ENCODE data around the gene H2BK1.

The H2BK1 gene

GRCh38 chr7:151186640-151187408 lies 23.5 kb downstream of the H2BK1 start, which contains the start of gene ASB10:
TSS of gene ASB10 (minus strand) at chr7:151187250. CDS start at chr7:151187130, 120 bp downstream.
- DNase-seq (ENCODE audit: extremely low spot score, insufficient read length, low read depth) (no peak), FAIRE-seq (no peak)

- FAIRE-seq: no peak
Observed at GRCh38 chr7:151185762-151186639, 24.3 kb downstream of the H2BK1 start.

GRCh38 chr7:151181011-151181431 lies 29.3 kb downstream of the H2BK1 start:
- FAIRE-seq: no peak
- DNase-seq (ENCODE audit: extremely low spot score, insufficient read length, low read depth): no peak

More at GRCh38 chr7:151185762-151186639, 24.3 kb downstream of the H2BK1 start:
- no peak for DNase-seq (ENCODE audit: extremely low spot score, insufficient read length, low read depth)

- no peak for FAIRE-seq
- no peak for DNase-seq (ENCODE audit: extremely low spot score, insufficient read length, low read depth)
Observed at GRCh38 chr7:151179946-151180345, 30.3 kb downstream of the H2BK1 start.

- FAIRE-seq: no peak
- DNase-seq (ENCODE audit: extremely low spot score, insufficient read length, low read depth): no peak
Observed at GRCh38 chr7:151179287-151179860, 30.9 kb downstream of the H2BK1 start.

GRCh38 chr7:151178831-151179230 lies 31.5 kb downstream of the H2BK1 start:
- FAIRE-seq: no peak
- no peak for DNase-seq (ENCODE audit: extremely low spot score, insufficient read length, low read depth)

GRCh38 chr7:151178236-151178635 lies 32.1 kb downstream of the H2BK1 start:
- no peak for DNase-seq (ENCODE audit: extremely low spot score, insufficient read length, low read depth)
- no peak for FAIRE-seq

- DNase-seq (ENCODE audit: extremely low spot score, insufficient read length, low read depth) (no peak), FAIRE-seq (no peak)
Observed at GRCh38 chr7:151177310-151177709, 33.0 kb downstream of the H2BK1 start.

- FAIRE-seq (no peak), DNase-seq (ENCODE audit: extremely low spot score, insufficient read length, low read depth) (no peak)
Observed at GRCh38 chr7:151176401-151176800, 33.9 kb downstream of the H2BK1 start.

- FAIRE-seq (no peak), DNase-seq (ENCODE audit: extremely low spot score, insufficient read length, low read depth) (no peak)
Observed at GRCh38 chr7:151175793-151176311, 34.4 kb downstream of the H2BK1 start.

GRCh38 chr7:151175047-151175792 lies 35.1 kb downstream of the H2BK1 start:
- DNase-seq (ENCODE audit: extremely low spot score, insufficient read length, low read depth) (no peak), FAIRE-seq (no peak)

GRCh38 chr7:151174246-151175046 lies 35.8 kb downstream of the H2BK1 start:
- FAIRE-seq: no peak
- no peak for DNase-seq (ENCODE audit: extremely low spot score, insufficient read length, low read depth)

- DNase-seq (ENCODE audit: extremely low spot score, insufficient read length, low read depth) (no peak), FAIRE-seq (no peak)
Observed at GRCh38 chr7:151173386-151174245, 36.7 kb downstream of the H2BK1 start.

- FAIRE-seq (peak; percentile 92), DNase-seq (ENCODE audit: extremely low spot score, insufficient read length, low read depth) (peak; percentile 85)
Observed at GRCh38 chr7:151172273-151173141, 37.8 kb downstream of the H2BK1 start.

GRCh38 chr7:151168787-151169162 lies 41.5 kb downstream of the H2BK1 start:
- FAIRE-seq (no peak), DNase-seq (ENCODE audit: extremely low spot score, insufficient read length, low read depth) (no peak)

- peak; percentile 35 for DNase-seq (ENCODE audit: extremely low spot score, insufficient read length, low read depth)
- FAIRE-seq: no peak
Observed at GRCh38 chr7:151168003-151168786, 42.1 kb downstream of the H2BK1 start.

Measured in GM18507 (cell line).